A172 (cell line): ENCODE measurements around the gene LRRC4C. TPM values are rescaled to one million over a fixed set of nuclear protein-coding genes. Genes with fewer than 3 reads are reported as not detected.

Experiments
- DNase-seq: peaks from one replicate; pipeline ENCODE4 v3.0.0-alpha.2; 2015; ENCODE audit warnings: low spot score
- total RNA-seq: library from RNA; depleted of rRNA; stranded (reverse); fragments of >200 nt; shearing (Covaris generic); gene quantifications from 2 replicates; pipeline ENCODE4 v1.2.3, GENCODE V29; 2014

LRRC4C gene
- total RNA-seq, 1 experiment from 2014 or later = not detected

- no peak for DNase-seq
Measured at GRCh38 chr11:41414771-41415440, 44.5 kb downstream of the LRRC4C start.

GRCh38 chr11:41413843-41414242, 45.6 kb downstream of the LRRC4C start:
- DNase-seq = no peak

DNA sequence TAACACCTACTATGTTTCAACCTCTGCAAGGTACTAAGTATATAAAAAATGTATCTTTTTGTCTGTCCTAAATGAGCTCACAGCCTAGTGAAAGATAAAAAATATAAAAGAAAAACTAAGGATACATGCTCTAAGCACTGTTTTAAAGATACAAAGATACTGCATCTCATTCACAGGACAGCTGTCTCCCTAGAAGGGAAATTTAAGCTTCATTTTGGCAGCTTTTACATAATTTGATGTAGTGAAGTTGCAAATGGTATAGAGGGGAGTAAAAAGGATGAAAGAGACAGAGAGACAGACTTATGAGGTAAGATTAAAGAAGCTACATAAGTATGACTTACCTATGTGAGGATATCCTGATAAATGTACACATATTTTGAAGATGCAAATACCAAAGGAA, 53.6 kb downstream of the LRRC4C start:
- no peak for DNase-seq

DNA sequence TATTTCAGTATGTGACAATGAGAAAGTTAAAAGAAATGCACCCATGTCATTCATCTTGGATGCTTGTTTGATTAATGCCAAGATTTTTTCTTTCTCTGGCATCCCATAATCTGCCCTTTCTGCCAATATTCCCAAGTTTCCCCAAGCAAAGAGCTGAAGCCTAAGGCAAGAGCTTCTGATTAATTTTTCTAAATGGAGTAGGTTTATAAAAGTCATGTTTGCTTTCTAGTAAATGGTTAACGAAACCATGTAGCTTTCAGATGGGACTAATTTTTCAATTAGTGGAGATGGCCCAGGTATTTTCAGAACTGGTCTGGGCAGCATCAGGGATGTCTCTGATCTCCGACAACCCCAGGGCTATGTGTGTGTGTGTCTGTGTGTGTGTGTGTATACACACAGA, 55.3 kb downstream of the LRRC4C start:
- DNase-seq = no peak

DNA sequence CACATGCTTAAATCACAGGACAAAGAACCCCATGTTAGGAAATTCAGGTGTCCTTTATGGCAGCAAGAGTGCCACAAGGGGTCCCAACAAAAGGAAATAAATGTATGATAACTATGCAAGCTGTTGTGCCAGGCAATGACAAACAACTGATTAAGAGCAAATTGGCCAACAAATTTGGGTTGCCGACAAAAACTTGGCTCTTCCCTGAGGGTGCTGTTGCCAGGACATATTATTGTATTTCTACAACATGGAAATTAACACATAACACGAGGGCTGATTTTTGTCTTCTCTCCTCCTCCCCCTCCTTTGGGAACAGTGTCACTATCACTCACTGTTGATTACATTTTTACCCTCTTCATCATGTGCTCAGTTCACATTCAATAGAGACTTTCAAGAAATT, 56.0 kb downstream of the LRRC4C start:
- no peak for DNase-seq

GRCh38 chr11:41400819-41401382, 58.6 kb downstream of the LRRC4C start:
- DNase-seq = no peak

DNA sequence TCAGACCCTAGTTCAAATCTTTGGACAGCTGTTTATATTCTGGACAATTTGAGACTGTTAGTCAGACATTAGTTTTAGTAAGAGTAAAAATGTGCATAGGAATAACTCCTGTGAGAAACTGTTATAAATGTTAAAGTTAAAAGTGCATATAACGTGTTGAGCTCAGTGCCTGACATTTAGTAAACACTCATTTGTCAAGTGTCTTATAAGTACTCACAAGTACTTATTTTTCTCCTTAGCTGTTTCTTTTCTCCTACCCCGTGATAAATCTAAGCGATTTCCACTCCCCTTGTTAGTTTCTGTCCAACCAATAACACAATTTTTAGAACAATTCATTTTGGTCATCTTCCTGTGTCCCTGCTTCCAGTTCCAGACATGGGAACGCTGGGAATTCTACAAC, 59.3 kb downstream of the LRRC4C start:
- DNase-seq = no peak

GRCh38 chr11:41399323-41399722, 60.1 kb downstream of the LRRC4C start:
- DNase-seq = no peak

- DNase-seq = no peak
Measured at GRCh38 chr11:41398175-41398574, 61.3 kb downstream of the LRRC4C start.

DNA sequence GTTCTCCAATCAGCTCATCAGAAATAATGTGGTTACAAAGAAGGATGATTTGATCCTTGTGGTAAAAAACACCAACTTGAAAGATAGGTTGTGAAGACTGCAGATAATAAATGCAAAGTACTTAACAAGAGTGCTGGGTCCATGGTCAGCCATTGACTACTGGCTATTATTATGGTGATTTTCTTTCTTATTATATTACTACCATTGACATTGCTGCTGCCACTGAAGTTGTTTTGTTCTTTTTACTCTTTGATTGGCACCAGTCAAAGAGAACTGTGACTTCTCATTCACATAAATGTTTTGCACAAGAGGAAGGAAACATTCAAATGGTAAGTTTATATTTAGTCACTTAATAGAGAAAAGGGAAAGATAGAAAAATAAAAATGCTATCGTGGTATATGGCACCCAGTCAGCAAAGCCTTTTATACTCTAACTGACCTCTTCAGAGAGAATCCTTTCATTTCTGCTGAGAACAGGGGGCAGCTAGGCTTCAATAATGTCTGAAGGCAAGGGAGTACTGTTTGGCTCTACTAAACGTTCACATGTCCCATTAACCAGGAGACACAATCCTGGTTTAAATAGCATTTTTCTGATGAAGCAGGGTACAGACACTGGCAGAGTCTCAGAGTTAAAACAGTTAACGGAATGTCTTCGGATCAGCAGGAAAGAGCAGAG, 64.8 kb downstream of the LRRC4C start:
- no peak for DNase-seq

DNA sequence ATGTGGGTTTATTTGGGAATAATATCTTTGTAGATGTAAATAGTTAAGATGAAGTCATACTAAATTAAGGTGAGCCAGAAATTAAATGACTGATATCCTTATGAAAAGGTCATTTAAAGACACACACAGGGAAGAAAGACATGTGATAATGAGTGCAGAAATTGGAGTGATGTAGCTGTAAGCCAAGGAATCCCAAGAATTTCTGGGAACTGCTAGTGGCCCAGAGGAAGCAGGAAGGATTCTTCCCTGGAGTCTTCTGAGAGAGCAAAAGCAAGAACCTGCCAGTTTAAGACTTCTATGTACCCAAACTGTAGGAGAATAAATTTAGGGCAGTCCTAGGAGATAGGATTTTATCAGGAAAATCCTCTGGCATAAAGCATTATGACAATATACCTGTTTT, 66.9 kb downstream of the LRRC4C start:
- DNase-seq = no peak

DNA sequence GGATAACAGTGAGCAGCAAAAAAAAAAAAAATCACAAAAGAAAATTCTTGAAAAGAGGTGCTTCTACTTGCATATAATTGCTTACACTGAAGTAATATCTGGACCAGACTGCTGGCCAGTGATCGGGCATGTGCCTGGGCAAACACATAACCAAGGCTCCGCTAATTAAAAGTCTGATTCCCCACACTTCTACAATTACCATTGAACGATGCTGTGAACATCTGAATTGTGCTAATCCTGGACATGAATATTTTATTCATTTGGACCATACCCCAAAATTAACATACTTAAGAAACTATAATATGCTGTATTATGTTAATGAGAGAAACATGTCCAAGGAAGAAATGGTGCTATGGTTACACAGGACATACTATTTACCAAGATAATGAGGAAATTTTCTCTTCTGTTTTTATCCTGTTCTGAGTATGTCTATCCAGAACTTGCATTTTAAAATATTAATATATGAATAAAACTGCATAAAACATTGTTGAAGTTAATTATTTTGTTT, 69.8 kb downstream of the LRRC4C start:
- no peak for DNase-seq

- DNase-seq = no peak
Measured at GRCh38 chr11:41384329-41384728, 75.1 kb downstream of the LRRC4C start.

- no peak for DNase-seq
Measured at GRCh38 chr11:41383768-41384167, 75.7 kb downstream of the LRRC4C start.

- DNase-seq = no peak
Measured at GRCh38 chr11:41382927-41383326, 76.5 kb downstream of the LRRC4C start.

GRCh38 chr11:41379084-41379483, 80.4 kb downstream of the LRRC4C start:
- no peak for DNase-seq

- DNase-seq = no peak
Measured at GRCh38 chr11:41377709-41378394, 81.6 kb downstream of the LRRC4C start.

DNA sequence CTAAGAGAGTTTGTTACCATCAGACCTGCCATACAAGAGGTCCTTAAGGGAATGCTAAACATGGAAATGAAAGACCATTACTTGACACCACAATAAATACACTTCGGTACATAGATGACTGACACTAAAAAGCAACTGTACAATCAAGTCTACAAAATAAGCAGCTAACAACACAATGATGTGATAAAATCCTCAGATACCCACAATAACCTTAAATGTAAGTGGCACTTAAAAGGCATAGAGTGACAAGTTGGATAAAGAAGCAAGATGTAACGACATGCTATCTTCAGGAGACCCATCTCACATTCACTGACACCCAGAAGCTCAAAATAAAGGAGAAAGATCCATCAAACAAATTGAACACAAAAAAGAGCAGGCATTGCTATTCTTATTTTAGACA, 107.6 kb downstream of the LRRC4C start:
- no peak for DNase-seq

- DNase-seq = no peak
Measured at GRCh38 chr11:41346042-41346441, 113.4 kb downstream of the LRRC4C start.

- no peak for DNase-seq
Measured at GRCh38 chr11:41334007-41334933, 125.2 kb downstream of the LRRC4C start.

GRCh38 chr11:41333357-41333756, 126.1 kb downstream of the LRRC4C start:
- DNase-seq = no peak
